ENCODE results near the gene PCBP3.
"Not testable (repeated sequence)": the region's sequence is repeated elsewhere in the genome, so short reads cannot be mapped to it uniquely, and the experiment has no call there.

The PCBP3 gene

DNA sequence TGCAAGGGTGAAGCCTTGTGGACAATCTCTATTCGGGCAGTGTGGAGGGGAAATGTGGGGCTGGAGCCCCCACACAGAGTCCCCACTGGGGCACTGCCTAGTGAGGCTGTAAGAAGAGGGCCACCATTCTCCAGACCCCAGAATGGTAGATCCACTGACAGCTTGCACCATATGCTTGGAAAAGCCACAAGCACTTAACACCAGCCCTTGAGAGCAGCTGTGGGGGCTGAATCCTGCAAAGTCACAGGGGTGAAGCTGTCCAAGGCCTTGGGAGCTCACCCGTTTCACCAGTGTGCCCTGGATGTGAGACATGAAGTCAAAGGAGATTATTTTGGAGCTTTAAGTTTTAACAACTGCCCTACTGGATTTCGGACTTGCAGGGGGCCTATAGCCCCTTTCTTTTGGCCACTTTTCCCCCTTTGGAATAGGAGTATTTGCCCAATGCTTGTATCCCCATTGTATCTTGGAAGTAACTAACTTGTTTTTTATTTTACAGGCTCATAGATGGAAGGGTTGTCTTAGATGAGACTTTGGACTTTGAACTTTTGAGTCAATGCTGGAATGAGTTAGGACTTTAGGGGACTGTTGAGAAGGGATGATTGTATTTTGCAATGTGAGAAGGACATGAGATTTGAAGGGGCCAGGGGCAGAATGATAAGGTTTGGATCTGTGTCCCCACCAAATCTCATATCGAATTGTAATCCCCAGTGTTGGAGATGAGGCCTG lies 321.7 kb downstream of the PCBP3 start:
- DNase-seq (ENCODE audit: low spot score): no peak

DNA sequence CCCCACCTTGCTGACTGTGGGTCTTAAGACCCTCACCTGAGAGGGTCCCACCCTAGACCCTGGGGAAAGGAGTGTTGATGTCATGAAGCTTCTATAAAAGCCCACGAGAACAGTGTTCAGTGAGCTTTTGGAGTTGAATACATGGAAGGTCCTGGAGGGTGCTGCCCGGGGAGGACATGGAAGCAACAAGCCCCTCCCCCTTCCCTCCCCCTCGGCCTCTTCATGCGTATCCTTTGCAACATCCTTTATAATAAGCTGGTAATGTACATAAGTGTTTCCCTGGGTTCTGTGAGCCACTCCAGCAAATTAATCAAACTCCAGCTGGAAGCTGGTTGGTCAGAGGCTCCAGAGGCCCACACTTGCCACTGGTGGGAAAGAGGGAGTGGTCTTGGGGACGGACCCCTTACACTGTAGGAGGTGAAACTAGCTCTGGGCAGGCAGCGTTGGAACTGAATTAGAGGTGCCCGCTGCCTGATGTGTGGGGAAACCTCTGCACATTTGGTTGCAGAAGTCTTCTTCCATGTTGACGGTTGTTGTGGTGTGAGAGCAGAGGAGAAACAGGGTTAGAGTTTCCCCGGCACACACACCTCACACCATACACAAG lies 323.4 kb downstream of the PCBP3 start:
- DNase-seq (ENCODE audit: low spot score): no peak

DNA sequence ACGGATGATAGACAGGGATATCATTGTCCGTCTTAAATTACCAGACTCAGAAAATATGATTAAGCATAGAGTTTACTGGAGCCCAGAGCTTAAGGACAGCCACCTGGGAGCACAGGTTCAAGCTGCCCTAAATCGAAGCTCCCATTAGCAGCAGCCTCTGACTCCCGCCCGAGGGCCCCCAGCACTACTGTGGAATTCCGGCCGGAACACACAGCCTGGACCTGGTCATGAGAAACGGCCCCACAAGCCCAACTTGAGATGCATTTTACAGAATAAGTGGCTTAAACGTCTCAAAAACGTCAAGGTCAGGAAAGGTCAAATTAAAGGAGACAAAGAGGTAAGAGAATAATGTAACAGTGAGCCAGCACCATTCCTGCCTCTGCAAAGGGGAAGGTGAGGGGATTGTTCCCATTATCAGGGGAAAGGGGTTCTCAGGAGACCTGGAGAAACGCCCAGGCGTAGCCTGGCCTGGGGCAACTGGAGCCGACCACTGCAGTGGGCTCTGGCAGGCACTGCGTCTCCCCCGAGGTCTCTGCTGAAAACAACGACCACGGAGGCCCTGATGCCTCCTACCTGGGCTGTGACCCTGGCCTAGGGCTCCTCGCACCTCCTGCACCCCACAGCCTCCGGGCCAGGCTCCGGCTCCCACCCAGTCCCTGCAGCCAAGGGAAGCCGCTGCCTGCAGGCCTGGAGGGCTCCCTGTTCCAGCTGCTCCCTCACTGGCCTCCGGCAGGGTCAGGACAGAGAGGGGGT lies 326.6 kb downstream of the PCBP3 start:
- DNase-seq (ENCODE audit: low spot score): no peak

DNA sequence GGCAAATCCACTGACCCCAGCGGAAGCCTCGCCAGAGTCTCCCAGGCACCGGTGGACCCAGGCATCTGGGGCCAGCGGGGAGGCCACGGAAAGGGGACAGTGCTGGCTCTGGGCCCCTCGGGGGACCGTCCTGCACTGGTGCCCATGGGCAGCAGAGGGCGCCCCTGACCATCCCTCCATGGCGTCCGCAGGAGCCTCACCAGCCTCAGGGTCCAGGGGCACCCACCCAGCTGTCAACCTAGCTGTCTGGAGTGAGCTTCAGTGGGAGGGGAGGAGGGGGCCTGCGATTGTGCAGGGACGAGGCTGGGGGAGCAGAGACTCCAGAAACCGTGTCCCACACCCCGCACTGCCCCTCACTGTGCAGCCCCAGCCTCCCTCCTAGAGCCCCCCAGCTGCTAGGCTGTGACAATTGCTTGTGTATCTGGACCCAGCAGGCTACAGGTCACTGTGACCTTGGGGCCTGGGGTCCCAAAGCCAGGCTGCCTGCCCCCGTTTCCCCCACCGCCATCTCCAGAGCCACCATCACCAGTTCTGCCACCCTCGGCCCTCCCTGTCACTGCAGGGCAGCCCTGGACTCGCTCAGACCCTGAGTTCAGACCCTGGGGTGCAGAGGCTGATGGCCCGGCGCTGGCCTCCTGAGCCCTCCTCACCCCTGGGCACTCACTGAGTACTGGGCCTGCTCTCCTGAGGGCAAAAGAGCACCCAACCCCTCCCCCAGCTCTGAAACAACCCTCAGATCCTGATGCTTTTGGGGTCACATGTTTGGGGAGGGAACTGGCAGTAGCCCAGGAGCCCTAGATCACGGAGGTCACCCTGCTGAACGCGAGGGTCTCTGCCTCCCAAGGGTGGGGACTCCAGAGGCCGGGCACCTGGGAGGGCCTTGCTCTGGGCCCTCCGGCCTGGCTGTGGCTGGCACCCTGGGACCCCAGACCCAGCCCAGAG lies 327.4 kb downstream of the PCBP3 start:
- no peak for DNase-seq (ENCODE audit: low spot score)

DNA sequence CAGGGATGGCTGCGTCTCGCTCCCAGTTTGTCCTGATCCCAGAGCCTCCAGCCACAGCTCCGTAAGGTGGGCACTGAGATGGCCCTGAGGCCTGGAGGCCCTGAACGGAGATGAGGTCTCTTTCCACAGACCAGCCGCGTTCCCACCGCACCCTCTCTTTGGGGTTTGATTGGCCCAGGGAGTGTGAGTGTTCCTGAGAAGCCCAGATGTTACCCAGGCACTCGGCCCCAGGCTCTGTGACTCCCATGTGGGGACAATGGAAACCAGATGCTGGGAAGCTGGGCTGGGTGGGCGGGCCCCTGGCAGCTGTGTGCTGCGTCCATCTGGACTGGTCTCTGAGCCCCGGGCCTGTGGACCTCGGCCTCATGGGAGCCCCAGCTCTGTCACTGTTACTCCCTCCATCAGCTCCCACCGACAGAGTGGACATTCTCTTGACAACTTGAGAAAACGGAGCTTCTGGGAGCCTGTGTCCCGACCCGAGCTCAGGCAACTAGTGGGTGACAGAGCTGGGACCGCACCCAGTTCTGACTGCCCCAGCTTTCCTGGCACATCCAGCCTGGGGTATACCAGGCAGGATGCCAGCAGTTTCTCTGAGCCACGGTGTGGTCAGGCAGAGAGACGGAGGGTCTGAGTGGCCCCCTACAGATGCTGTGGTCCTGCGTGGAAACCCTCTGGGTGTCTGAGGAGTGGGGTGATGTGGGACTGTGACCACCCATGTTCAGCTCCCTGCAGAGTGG lies 328.3 kb downstream of the PCBP3 start:
- no peak for DNase-seq (ENCODE audit: low spot score)

DNA sequence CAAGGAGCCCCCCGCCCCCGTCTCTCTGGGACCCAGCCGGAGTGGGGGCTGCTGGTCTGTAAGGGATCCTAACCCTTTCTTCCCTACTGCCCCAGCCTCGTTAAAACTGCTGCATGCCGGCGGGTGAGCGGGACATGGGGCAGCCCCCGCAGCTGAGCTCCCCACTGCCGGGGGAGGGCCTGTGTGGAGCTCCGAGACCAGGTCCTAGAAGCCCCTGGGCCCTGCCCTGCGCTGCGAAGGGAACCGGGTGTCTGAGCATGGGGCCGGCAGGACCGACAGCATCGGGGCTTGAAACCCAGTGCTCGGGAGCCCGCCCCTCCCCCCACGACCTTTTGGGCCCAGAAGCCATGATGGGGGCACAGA lies 328.8 kb downstream of the PCBP3 start:
- no peak for DNase-seq (ENCODE audit: low spot score)

DNA sequence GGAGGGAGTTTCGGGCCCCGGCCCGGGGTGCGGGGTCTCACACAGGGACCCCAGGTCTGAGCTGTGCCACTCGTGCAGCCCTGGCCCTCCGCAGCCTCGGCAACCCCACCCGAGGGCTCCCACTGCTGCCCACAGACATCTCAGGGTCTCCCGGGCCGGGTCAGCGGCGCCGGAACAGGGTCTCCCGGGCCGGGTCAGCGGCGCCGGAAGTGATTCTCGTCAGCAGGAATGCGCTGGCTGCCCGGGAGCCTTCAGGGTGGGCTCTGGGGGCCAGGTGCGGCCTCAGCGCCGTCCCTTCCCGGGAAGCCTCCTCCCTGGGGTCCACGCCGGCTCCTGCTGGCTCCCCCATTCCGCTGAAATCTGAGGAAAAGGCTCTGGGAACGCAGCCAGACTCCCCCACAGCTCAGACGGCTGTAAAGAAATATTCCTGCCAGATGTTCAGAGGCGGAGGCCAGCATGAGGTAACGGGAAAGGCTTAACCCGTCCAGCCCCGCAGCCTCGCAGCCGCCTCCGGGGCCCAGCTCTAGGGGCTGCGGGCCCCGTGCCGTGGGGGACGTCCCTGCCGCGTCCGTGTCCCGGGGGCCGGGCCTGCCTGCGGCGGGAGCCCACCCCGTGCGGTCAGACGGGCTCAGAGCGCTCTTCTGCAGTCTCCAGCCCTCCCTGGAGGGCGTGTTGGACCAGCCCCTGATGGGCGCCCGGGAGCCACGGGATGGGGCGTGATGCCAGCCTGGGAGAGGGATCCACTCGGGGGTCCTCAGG lies 329.4 kb downstream of the PCBP3 start:
- DNase-seq (ENCODE audit: low spot score): no peak

DNA sequence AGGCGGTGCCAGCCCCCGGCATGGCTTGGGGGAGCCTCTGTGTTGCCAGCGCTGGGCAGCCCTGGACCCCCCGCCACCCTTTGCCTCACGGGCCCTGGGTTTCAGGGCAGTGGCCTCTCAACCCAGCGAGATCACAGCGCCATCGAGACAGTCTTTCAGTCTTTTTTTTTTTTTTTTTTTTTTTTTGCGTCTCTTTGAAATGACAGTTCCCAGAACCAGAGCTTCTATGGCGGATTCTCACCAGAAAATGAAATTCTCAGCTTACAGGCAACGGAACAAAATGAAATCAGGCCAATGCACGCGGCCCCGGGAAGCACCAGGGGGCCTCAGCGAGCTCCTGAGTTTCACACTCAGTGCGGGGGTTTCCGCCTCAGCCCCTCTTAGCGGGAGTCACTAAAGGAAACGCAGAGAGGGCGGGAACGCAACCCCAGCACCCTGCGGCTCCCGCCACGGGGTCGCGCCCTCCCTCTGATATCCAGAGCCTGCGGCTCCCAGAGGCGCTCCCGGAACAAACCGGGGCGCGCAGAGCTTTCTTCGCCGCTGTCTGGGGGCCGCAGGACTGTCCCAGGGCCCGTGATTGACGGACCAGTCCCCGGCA lies 330.0 kb downstream of the PCBP3 start:
- no peak for DNase-seq (ENCODE audit: low spot score)

DNA sequence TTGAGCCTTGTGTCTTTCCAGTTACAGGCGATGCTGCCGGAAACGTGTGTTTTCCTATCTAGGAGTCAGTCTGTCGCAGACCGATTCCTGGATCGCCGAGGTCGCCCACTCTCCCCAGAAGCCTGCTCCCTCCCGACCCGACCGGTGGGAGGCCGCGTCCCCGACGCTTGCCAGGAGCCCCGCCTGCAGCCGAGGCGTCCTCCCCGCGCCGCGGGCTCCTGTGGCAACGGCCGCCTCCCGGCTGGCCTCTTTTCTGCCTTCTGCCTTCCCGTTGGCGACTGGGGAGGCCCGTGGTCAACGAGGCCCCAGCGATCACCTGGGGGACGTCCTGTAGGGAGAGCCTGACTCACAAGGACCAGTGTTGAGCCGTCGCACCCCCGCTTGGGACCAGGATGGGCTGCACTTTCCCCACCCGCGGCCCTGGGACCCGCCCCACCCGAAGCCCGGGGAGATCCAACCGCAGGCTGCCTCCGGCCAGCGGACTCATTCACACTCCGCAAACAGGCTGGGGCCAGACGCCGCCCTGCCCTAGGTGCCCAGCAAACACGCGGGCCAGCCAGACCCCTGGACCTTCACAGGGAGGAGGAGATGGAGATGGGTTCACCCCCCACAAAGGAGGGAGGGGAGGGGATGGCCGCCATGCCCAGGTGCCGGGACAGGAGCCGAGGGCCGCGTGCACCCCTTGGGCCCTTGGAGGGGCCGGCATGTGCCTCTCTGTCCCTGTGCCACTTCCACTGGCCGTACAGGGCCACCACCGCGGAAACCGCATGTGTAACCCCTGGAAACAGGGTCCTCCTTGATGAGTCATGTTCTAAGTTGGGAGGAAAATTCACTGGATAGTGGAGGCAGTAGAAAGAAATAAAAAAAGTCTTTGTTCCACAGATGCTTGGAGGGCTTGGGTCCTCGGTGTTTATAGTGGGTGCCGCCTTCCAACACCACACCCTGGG lies 330.8 kb downstream of the PCBP3 start:
- no peak for DNase-seq (ENCODE audit: low spot score)

DNA sequence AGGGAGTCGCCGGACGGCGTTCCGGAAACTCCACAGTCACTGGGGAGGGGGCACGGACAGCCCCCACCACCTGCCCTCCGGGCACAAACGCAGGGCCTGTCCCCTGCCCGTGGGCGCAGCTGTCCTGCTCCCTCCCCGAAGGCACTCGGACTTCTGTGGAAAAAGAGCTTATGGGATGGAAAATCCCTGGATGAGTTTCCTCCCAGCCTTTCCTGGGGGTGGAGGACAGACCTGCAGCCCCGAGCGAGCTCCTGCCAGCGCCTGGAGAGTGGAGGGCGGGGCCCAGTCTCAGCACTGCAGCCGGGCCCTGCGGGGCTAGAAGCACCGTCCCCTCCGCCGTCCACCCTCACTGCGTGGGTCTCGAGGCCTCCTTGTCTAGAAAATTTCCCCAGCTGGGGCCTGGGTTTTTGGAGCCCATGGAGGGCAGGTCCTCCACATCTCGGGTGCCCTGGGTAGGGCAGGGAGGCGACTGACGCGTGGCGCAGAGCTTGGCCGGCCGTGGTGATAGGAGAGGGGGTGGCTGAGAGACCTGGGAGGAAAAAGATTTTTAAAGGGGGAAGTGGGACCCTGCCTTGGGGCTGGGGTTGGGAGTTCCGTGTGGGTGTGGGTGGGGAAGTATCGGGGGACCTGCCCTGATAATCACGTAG lies 331.6 kb downstream of the PCBP3 start:
- DNase-seq (ENCODE audit: low spot score): no peak

DNA sequence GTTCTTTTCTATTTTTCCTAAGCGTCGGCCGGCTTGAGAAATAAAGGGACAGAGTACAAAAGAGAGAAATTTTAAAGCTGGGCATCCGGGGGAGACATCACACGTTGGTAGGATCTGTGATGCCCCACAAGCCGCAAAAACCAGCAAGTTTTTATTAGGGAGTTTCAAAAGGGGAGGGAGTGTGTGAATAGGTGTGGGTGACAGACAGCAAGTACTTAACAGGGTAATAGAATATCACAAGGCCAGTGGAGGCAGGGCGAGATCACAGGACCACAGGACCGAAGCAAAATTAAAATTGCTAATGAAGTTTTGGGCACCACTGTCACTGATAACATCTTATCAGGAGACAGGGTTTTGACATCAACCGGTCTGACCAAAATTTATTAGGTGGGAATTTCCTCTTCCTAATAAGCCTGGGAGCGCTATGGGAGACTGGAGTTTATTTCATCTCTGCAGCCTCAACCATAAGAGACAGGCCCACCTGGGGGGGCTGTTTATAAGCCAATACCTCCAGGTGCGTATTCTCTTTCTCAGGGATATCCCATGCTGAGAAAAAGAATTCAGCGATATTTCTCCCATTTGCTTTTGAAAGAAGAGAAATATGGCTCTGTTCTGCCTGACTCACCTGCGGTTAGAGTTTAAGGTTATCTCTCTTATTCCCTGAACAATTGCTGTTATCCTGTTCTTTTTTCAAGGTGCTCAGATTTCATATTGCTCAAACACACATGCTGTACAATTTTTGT lies 332.3 kb downstream of the PCBP3 start:
- DNase-seq (ENCODE audit: low spot score): not testable (repeated sequence)

DNA sequence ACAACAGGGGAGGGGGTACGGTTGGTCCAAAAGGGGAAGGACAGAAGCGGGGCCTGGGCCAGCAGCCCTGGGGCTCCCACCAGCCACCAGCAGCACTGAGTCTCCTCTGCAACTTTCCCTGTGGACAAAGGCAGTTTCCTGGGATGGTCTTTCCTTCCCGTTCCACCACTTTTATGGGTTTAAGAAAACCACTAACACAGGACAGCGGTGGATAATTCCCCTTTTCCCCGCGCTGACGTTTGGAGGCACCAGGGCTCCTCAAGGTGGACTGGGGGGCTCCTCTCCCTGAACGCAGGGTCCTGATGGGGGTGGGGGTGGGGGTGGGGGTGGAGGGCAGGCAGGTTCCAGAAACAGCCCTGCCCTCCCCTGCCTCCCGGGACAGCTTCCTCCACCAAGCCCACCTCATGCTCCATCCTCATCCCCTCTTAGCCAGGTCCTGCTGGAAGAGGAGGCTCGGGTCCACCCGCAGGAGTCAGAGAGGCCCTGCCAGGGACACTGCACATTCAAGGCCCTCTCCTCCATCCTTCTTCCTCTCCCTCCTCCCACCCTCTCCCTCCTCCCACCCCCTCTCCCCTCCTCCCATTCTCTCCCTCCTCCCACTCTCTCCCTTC lies 333.3 kb downstream of the PCBP3 start:
- no peak for DNase-seq (ENCODE audit: low spot score)

DNA sequence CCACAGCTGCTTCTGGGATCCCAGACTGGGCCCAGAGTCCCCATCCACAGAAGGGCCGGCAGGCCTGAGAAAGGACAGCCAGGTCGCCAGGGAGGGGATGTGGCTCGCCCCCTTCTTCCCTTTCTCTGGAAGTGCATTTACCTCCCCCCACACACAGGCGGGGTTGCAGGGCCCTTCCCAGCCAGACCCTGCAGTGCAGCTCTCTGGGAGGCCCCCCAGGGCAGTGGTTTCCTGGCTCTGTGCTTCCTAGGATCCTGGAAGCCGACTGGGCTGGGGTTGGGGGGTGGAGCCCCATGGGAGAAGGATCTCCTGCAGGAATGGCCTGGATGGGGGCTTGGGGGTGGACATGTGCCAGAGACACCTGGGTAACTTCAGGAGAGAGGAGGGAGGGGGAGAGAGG lies 333.9 kb downstream of the PCBP3 start:
- DNase-seq (ENCODE audit: low spot score): no peak

DNA sequence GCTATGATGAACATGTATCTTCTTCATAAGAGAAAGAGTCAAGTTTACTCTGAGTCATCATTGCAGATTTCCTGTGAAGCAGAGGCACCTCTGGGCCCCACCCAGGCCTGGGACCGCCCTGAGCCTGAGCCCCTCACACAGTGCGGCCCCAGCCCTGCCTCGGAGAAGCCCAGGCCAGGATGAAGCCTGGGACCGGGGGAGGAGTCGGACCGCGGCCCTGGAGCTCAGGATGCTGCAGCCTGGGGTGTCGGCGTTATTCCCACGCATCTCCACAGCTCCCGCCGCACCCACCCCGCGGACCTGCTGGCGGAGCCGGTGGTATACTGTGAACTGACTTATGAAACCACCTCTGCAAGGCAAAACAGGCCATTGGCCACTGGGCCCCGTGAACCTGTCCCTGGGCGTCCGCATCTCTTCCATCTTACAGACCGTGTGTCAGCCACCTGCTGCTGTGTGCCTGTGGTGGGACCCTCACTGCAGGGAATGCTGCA lies 335.7 kb downstream of the PCBP3 start:
- no peak for DNase-seq (ENCODE audit: low spot score)

DNA sequence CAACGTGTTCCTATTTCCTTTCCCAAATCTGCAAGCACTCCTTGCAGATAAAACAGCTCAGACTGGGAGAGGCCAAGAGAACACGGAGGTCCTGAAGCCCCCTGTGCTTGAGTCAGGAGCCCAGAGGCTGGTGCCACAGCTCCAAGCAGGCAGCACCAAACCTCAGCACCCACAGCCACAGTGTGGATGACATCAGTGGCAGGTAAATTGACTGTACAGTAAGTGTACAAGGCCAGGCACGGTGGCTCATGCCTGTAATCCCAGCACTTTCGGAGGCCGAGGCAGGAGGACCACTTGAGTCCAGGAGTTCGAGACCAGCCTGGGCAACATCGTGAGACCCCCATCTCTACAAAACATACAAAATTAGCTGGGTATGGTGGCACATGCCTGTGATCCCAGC lies 336.1 kb downstream of the PCBP3 start:
- DNase-seq (ENCODE audit: low spot score): no peak

DNA sequence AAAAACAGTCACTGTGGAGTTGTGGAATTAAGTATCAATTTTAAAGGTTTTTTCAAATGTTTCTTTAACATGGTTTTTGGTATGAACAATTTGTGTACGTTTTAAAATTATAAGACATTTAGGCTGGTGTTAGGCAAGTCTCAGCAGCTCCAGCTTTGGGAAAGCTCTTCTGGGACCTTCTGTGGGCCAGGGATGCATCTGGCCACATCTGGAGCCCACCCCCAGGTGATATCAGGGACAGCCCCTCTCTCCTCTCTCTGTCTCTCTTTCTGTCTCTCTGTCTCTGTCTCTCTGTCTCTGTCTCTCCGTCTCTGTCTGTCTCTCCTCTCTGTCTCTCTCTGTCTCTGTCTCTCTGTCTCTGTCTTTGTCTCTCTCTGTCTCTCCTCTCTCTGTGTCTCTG lies 336.7 kb downstream of the PCBP3 start:
- no peak for DNase-seq (ENCODE audit: low spot score)

DNA sequence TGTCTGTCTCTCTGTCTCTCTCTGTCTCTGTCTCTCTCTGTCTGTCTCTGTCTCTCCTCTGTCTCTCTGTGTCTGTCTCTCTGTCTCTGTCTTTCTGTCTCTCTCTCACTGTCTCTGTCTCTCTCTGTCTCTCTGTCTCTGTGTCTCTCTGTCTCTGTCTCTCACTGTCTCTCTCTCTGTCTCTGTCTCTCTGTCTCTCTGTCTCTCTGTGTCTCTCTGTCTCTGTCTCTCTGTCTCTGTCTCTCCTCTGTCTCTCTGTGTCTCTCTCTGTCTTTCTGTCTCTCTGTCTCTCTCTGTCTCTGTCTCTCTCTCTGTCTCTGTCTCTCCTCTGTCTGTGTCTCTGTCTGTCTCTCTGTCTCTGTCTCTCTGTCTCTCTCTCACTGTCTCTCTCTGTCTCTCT lies 337.2 kb downstream of the PCBP3 start:
- DNase-seq (ENCODE audit: low spot score): no peak
